Ishikawa (cell line): ENCODE measurements around the gene ZNF547.

Source experiments
- CEBPB ChIP-seq: IDR thresholded peaks from 2 replicates; pipeline ENCODE4 v1.6.1; 2012
- CREB1 ChIP-seq: IDR thresholded peaks from 2 replicates; pipeline ENCODE4 v1.6.1; 2012; ENCODE audit warnings: low read depth
- EGR1 ChIP-seq: IDR thresholded peaks from 2 replicates; pipeline ENCODE4 v1.6.1; 2012
- EP300 ChIP-seq: IDR thresholded peaks from 2 replicates; pipeline ENCODE4 v1.6.1; 2012; ENCODE audit warnings: borderline replicate concordance
- FOXM1 ChIP-seq: IDR thresholded peaks from 2 replicates; pipeline ENCODE4 v1.6.1; 2012; ENCODE audit warnings: low read depth, borderline replicate concordance
- MAX ChIP-seq: IDR thresholded peaks from 2 replicates; pipeline ENCODE4 v1.6.1; 2012
- NFIC ChIP-seq: IDR thresholded peaks from 2 replicates; pipeline ENCODE4 v1.6.1; 2012
- RAD21 ChIP-seq: IDR thresholded peaks from 2 replicates; pipeline ENCODE4 v1.6.1; 2012; ENCODE audit warnings: low read depth
- REST ChIP-seq: IDR thresholded peaks from 2 replicates; pipeline ENCODE4 v1.6.1; 2012; ENCODE audit warnings: low read depth, mild to moderate bottlenecking
- TAF1 ChIP-seq: IDR thresholded peaks from 2 replicates; pipeline ENCODE4 v1.6.1; 2012; ENCODE audit warnings: low read depth, mild to moderate bottlenecking
- TCF12 ChIP-seq: IDR thresholded peaks from 2 replicates; pipeline ENCODE4 v1.6.1; 2012; ENCODE audit warnings: low read depth
- TEAD4 ChIP-seq: IDR thresholded peaks from 2 replicates; pipeline ENCODE4 v1.6.1; 2012
- USF1 ChIP-seq: IDR thresholded peaks from 2 replicates; pipeline ENCODE4 v1.6.1; 2012
- YY1 ChIP-seq: IDR thresholded peaks from 2 replicates; pipeline ENCODE4 v1.6.1; 2012; ENCODE audit warnings: low read depth
- ZBTB7A ChIP-seq: IDR thresholded peaks from 2 replicates; pipeline ENCODE4 v1.6.1; 2012; ENCODE audit warnings: low read depth

ZNF547 gene

DNA sequence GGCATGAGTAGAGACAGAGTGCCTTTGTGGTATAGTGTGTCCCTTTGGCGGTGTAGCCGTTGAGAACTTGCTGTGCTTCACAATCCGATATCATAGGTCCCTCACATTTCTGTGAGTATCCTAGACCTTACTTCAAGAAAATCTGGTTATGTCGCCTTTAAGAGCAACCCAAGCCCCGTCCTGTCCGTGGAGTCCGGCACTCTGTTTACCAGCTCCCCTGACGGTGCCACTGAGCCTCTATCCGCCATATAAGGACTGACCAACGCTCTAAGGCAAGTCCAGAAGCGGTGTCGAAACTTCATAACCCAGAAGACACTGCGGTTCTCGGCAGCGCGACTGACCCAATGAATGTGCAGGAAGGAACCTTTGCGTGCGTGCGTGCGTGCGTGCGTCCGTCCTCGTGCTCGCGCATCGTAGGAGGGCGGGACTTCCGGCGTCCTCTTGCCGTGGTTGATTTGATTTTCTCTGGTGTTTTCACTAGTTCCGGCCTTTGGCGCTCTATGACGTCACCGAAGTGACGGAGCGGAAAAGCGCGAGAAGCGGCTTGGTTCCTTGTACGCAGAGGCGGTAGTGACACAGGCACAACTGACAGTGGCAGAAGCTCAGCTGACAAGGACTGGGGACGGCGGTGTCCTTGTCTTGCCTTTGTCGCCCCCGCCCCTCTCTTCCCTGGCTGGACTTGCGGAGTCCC lies at the start of gene ZNF547, which contains the start of gene TRAPPC2B:
Gene ZNF547, plus strand, starts transcription at position 555 of the 691 bp plus-strand sequence. CDS start 5,005 bp downstream, outside the sequence.
Gene TRAPPC2B, plus strand, starts transcription at position 555 of the 691 bp plus-strand sequence. CDS start 1,283 bp downstream, outside the sequence.
- peak; percentile 50; the same call in 1 of the 2 replicates for TF ChIP-seq TAF1
- TF ChIP-seq NFIC = no peak
- peak; percentile 56; the same call in 1 of the 2 replicates for TF ChIP-seq CEBPB
- peak; percentile 53; the same call in 1 of the 2 replicates for TF ChIP-seq TCF12
- TF ChIP-seq YY1 = peak; percentile 84
- TF ChIP-seq EP300 = no peak; the same call in 1 of the 2 replicates
- TF ChIP-seq CREB1 = peak; percentile 98
- TF ChIP-seq FOXM1 = peak; percentile 75
- TF ChIP-seq USF1 = peak; percentile 74
- no peak for TF ChIP-seq REST
- peak; percentile 78 for TF ChIP-seq MAX
- no peak for TF ChIP-seq RAD21

DNA sequence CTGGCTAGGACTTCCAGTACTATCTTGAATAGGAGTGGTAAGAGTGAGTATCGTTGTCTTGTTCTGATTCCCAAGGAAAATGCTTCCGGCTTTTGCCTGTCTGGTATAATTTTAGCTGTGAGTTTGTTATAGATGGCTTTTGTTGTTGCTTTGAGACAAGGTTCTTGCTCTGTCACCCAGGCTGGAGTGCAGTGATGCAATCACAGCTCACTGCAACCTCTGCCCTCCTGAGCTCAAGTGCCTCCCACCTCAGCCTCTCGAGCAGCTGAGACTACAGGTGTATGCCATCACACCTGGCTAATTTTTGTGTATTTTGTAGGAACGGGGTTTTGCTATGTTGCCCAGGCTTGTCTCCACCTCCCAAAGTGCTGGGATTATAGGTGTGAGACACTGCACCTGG lies 49.2 kb upstream of the ZNF547 start:
- TF ChIP-seq TAF1 (no peak), MAX (no peak), TCF12 (no peak), EGR1 (no peak), RAD21 (no peak), USF1 (no peak), EP300 (no peak), CEBPB (no peak), FOXM1 (no peak), TEAD4 (no peak), ZBTB7A (no peak), YY1 (no peak), CREB1 (no peak), REST (no peak), NFIC (no peak)

DNA sequence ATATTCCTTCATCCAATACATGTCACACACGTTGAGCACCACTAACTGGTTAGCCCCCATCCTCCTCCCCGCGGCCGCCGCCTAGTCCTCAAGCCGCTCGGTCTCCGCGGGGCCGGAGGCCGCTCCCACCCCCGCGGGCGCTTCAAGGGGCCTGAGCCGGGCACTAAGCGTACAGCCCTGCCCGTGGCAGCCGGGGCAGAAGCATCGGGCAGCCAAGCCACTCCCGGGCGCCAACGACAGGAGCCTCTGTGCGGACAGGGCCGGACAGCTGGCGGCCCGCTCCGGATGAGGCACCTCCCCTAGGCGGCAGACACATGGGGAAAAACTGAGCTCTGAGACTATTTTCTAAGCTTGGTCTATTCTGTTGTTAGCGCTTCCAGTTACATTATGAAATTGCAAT lies 45.8 kb upstream of the ZNF547 start:
- TF ChIP-seq ZBTB7A (no peak), USF1 (no peak), TEAD4 (no peak), TAF1 (no peak), RAD21 (no peak), YY1 (no peak), FOXM1 (no peak), EGR1 (no peak), TCF12 (no peak), EP300 (no peak), MAX (no peak), NFIC (no peak)

GRCh38 chr19:57319869-57320179 lies 43.5 kb upstream of the ZNF547 start:
- TF ChIP-seq TCF12 (no peak), USF1 (no peak), EGR1 (no peak), TEAD4 (no peak), MAX (no peak), TAF1 (no peak), CREB1 (no peak), ZBTB7A (no peak), FOXM1 (no peak), YY1 (no peak), NFIC (no peak), CEBPB (no peak), EP300 (no peak)
